GM21390 (cell line): Measurements from ENCODE around the gene SPOCK1.
"Not testable (repeated sequence)": the region's sequence is repeated elsewhere in the genome, so short reads cannot be mapped to it uniquely, and the experiment has no call there.

Source experiments
- ATAC-seq: cut with Tn5 transposase; IDR thresholded peaks from one replicate; pipeline ENCODE4 v1.9.1; 2021; ENCODE audit not compliant: unreplicated experiment

The SPOCK1 gene

DNA sequence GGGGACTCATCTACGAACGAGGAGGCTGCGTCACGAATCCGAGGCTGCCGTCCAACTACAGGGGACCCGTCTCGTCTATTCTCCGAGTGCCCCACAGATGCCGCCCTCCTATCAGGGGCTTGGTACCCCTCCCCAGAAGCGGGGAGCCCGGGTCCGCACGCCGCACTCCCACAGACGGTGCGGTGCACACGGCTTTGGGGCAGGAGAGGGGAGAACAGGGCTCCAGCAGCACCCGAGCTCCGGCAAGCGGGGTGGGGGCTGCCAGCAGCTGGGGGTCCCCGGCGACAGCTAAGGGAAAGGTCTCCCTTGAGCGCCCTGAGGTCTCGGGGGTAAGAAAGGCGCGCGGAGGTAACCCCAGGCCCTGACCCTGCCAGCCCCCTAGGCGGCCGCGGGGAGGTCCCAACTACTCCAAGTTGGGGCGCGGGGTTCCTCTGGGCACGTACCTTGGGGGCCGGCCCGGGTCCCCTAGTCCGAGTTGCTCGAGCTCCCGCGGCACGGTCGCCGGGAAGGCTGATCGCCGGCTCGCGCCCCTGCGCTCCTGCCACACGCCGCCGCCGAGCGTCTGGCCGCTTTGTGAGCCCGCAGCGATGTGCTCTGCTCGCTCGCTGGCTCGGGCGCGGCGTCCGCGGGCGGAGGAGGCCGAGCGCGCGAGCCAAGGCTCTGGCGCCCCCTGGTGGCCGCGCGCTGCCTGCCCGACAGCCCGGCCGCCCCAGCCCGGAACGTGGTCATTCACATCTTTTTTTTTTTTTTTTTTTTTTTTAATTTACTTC, at the start of gene SPOCK1:
SPOCK1 (minus strand) TSS at position 591 of the 770 bp plus-strand sequence.
- peak; percentile 94 for ATAC-seq

DNA sequence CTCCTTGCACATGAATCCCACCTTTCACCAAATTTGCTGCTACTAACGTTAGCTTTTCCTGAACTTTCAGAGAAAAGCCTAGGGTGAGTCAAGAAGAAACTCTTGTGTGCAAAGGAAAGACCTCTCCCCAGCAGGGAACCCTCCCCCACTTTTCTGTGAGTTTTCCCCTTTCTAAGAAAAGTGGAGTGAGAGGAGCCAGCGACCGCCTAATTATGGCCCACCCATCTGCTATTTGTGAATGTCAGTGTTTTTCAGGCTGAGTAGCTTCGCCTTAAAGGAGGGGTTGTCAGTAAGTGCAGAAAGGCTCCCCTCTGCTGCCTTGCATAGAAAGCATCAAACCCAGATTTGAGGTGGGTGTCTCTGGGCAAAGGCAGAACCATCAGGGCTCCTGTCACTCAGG, 46.8 kb upstream of the SPOCK1 start:
- ATAC-seq = no peak

DNA sequence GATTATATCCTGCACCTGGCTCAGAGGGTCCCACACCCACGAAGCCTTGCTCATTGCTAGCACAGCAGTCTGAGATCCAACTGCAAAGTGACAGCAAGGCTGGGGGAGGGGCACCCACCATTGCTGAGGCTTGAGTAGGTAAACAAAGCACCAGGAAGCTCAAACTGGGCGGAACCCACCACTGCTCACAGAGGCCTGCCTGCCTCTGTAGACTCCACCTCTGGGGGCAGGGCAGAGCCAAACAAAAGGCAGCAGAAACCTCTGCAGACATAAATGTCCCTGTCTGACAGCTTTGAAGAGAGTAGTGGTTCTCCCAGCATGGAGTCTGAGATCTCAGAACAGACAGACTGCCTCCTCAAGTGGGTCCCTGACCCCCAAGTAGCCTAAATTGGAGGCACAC, 36.3 kb upstream of the SPOCK1 start:
- not testable (repeated sequence) for ATAC-seq

DNA sequence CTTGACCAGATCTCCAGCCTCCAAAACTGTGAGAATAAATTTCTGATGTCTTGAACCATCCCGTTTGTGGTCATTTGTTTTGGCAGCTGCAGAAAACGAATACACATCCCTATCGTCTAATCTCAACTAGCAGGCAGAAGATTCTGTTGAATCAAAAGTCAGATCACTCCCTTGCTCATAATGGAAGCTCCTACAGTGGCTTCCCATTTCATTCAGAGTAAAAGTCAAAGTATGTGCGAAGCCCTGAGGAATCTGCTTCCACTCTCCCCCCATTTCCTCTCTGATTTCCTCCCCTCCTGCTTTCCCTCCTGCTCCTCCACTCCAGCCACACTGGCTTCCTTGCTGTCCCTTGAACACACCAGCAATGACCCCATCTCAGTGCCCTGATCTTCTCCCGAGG, 34.8 kb upstream of the SPOCK1 start:
- no peak for ATAC-seq

DNA sequence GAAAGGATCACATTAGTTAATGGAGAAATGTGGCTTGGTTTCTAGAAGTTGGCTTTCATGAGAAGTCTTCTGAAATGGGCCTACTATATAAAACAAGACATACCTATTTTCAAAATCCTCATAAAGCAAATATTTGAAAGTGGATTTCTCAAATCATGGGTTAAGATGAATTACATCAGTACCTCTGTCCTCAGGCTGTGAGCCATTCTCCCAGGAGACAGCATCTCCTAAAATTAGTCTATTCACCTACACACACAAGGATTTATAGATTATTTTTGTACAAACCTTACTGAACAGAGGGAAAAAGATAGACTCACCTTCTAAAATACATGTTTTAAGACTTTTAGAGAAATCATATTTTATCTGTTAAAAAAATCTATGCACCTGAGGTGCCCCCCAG, 32.1 kb upstream of the SPOCK1 start:
- no peak for ATAC-seq

DNA sequence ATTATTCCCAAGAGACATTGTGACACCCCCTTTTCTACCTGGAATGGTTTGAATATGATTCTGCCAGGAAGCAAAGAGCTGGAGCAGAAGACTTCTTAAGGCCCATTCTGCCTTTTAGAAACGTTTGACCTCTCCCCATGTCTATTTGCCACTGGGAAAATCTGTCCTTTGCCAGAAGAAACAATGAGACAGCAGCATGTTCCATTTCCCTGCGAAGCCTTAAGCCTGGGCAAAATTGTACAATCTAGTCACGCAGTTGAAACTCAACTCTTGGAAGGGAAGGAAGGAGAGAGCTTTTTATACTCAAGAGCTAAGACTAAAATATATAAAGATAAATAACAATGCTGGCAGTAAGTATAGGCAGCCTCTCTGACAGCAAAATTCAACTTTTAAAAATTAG, 22.1 kb upstream of the SPOCK1 start:
- ATAC-seq = no peak

DNA sequence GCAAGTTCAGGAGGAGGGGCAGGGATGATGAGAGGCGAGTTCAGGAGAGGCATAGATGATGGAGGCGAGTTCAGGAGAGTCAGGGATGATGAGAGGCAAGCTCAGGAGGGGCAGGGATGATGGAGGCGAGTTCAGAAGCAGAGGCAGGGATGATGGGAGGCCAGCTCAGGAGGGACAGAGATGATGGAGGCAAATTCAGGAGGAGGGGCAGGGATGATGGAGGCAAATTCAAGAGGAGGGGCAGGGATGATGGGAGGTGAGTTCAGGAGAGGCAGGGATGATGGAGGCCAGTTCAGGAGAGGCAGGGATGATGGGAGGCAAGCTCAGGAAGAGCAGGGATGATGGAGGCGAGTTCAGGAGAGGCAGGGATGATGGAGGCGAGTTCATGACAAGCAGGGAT, 17.8 kb upstream of the SPOCK1 start:
- no peak for ATAC-seq

DNA sequence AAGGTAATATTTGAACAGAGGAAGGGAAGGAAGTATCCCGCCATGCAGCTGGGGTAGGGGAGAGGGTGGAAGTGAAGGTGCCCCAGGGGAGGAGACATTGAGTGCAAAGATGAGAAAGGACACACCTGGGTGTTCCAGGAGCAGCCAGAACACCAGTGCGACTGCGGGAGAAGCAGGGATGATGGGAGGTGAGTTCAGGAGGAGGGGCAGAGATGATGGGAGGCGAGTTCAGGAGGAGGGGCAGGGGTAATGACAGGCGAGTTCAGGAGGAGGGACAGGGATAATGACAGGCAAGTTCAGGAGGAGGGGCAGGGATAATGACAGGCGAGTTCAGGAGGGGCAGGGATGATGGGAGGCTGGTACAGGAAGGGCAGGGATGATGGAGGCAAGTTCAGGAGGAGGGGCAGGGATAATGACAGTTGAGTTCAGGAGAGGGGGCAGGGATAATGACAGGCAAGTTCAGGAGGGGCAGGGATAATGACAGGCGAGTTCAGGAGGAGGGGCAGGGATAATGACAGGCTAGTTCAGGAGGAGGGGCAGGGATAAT, 17.2 kb upstream of the SPOCK1 start:
- ATAC-seq = no peak

DNA sequence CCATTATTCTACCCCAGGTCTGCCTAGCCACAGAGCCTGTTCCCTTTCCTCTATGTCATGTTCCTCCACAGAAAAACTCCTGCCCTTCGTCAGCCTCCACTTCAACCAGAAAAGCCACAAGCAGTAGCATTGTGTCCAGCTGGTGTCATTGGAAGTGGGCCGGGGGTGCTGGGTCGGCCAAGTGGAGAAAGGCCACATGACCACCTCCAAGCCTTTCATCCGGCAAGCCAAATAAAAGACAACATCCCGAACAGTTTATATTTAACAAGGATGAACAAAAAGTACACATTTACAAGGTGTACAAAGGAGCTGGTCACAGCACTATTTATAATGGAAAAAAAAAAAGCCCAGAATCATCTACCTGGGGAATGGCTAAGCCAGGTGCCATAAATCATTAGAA, 16.1 kb upstream of the SPOCK1 start:
- ATAC-seq = no peak

DNA sequence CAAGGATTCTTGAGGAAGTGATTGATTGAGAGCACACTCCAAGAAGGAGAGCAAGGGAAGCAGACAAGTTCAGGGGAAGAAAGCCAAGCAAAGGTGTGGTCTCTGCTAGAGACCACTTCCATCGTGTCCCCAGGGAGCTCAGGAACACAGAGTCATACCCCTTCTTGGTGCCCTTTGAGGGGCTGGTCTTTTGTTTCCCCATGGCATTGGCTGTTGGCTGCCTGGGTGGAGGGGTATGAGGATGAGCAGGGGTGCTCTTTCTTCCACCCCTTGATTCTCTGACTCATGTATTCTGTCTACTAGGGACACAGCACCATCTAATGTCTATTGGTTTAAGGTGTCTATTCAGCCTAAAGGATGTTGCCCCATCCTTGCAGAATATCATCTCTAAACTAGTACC, 11.5 kb upstream of the SPOCK1 start:
- no peak for ATAC-seq

DNA sequence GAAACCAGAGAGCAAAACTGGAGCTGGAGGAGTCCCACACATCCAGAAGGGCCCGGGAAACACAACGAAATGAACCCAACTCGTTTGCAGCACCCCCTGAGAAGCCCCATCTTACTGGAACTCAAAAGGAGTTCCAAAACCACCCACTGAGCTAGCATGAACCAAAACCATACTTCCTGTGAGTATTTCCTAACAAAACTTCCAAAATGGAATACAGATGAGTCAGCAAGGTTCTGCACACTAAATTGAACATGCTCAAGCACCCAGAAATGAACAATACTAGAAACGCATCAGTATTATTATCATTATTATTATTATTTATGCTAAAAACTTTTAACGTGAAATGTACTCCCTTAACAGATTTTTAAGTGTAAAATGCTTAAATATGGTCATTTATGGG, 8.0 kb upstream of the SPOCK1 start:
- ATAC-seq = no peak

DNA sequence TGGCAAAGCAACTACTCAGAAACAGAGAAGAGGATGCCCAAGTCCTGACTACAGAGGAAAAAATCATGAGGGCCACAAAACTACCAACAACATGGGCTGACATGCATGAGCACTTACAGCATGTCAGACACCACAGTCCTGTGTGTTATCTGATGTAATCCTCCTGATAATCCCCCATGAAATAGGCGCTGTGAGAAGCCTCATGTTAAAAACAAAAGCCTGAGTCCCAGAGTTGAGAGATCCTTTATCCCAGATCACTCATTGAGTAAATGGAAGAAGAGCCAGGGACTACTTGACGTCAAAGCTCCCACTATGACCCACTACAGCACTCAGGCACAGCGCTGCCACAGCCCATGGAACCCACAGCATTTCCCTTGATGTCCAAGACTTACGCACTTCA, 7.2 kb upstream of the SPOCK1 start:
- no peak for ATAC-seq

DNA sequence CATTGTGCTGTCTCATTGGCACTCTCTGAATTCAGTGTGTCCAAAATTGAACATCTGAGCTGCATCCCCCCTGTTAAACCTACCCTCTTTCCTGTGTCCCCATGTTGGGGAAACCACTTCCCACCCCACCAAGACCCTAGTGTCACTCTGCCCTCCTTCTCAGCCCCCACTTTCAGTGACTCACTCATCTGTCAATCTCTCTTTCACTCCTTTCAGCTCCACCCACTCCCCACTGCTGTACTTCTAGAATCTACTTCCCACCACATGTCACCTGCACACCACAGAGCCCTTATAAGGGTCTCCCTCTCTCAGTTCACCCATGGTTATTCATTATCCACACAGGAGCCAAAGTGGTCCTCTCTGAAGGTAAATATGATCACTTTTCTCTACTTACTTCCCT, 5.8 kb upstream of the SPOCK1 start:
- ATAC-seq = no peak

DNA sequence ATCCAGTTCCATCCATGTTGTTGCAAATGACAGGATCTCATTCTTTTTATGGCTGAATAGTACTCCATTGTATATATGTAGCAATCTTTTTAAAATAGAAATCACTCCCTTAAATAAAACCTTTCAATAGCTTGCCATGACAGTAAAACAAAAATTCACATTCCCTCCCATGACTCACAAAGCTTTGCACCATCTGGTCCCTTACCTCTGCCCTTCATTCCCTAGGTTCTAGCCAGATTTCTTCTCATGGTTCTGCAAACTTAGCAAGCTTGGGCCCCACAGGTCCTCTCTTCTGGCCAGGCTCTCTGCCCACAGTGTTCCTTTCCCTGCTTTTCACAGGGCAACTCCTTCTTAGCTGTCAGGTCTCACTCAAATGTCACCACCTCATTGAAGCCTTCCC, 4.3 kb upstream of the SPOCK1 start:
- ATAC-seq = no peak

DNA sequence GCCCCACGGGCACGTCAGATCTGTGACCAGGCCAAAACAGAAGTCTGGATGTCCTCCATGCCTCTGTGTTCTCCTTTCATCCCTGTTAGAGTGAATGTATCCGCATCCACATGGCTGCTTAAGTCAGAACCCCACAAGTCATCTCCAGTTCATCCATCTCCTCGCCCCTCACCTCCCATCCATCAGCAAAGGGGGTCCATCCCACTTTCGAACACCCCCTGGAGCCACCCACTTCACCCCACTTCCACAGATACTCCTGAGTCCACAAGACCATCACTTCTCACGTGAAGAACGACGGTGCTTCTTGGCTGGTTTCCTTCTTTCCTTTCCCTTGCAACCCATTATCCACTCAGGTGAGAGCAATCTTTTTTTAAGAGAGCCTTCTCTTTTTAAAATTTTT, 3.5 kb upstream of the SPOCK1 start:
- ATAC-seq = no peak

DNA sequence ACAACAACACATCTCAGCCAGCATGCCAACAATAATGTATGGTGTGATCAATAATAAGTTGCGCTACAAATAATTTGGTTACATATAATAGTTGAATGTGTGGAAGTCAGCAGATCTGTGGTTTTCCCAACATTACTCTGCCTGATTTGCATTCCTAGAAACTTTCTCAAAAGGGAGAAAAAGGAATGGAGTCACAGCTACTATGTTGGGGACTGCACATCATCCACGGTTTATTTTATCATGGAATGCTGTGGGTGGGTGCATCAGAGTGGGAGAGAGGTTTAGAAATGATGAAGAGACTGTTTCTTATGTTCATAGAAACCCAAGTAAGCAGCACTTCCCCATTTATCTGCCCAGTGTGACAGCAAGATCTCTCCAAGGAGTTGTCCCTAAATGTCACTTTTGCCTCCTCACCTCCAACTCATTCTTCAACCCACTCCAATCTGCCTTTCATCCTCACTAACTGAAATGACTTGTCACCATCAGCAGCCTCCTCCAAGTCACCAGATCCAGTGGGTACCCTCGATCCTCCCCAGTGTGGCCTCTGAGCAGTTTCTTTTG, 2.8 kb upstream of the SPOCK1 start:
- no peak for ATAC-seq

DNA sequence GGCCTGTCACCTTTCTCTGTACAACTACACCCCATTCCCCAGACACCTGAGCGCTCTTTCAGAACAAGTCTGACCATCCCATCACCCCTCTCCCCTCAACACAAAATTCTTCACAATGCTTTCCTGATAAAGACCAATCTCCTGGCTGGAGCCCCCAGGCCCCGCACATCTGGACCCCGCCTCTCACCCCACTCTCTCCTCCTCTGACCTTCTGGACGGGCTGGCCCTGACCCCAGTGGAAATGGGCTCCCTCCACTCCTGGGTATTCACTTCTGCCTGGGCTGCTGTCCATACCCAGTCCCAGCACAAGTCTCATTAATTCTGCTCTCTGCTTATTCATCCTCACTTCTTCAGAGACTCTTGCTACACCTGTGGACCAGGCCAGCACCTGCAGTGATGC, 2.1 kb upstream of the SPOCK1 start:
- no peak for ATAC-seq

DNA sequence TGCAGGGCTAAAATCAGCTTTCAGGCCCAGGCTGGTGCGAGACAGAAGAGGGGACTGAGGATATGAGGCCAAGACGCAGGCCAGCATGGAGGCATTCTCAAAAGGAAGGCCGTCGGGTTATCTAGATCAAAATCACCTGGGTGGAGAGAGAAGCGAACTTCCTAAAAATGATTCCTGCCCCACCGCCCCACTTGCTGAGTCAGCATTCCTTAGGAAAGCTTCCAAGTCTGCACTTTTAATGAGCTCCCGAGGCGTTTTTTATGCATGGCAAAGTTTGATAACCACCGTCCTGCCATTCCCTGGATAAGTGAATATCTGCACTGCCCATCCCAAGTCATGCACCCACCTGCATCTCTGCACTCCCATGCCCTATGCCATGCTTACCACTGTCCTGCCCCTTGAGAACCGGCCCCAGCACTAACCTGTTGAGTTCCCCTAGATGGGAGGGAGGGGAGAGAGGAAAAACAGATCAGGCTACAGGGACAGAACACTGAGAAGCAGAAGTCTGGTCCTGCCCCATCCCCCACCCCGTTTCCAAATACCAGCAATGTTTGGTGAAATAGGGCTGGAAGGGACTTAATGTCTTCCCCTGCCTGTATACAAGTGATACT, 1.6 kb upstream of the SPOCK1 start:
- ATAC-seq = no peak

DNA sequence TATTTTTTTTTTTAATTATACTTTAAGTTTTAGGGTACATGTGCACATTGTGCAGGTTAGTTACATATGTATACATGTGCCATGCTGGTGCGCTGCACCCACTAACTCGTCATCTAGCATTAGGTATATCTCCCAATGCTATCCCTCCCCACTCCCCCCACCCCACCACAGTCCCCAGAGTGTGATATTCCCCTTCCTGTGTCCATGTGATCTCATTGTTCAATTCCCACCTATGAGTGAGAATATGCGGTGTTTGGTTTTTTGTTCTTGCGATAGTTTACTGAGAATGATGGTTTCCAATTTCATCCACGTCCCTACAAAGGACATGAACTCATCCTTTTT, 351 bp upstream of the SPOCK1 start:
- ATAC-seq = not testable (repeated sequence)

DNA sequence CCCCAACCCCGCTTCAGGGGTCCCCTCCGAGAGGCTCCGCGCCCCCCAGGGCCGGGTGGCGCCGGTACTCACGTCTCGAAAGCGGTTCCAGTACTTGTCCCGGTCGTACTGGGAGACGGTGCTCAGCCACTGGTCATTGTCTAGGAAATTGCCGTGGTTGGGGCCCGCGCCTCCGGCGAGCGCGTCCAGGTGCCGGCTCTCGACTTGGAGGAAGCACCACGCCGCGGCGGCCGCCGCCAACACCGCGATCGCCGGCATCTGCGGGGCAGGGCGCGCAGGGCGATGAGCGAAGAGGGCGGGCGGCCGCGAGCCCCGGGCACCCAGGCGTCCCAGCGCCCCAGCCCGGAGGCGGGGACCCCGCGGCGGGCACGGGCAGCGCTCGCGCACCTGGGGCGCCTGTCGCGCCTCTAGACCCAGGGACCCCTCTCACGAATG, 808 bp downstream of the SPOCK1 start:
- ATAC-seq = no peak

DNA sequence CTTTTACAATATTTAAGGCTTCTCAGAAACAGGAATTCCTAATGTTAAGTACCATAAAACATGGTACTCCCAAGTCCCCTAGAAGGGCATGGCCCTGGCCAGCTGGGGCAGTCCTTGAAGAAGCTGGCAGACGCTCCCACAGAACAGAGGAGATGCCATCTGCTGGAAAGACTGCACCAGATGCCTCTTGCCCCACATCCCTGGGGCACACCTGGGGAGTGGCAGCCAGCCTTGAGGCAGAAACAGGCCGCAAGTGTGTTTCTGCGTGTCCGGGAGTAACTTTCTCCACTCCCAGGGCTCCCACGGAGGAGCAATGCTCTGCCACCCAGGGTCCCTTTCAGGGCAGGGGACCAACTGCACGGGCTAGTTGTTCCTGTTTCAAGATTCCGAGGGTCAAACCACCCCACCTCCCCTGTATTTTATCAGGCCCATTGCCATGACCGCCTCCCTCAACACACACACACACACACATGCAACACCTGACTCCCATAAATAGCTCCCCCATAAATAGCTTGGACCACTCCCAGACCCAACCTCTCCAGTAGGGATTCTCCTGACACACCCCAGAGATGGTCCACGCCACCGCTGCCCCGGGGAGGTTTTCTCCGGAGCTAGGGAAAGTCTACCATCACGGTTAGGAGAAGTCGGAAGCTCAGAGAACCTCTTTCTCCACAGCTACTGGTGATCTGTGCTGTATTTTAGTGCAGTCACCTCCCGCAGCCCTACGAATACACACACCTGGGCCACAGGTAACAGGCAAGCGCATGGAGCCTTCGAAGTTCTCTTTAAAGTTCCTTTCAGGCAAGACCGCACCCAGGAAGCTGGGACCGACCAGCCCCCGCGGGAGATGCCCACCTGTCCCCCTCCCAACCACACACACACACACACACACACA, 1.5 kb downstream of the SPOCK1 start:
- ATAC-seq = no peak
